NCI-H1930 (cell line): ENCODE data around the gene ZNF584.
A peak's percentile ranks its signal among the peaks of the same experiment; 100 is the strongest.

Experiments used
- DNase-seq, 2 experiments: peaks; one replicate each; lab custom pipeline; 2025; lab: John Stamatoyannopoulos, UW

The ZNF584 gene

DNA sequence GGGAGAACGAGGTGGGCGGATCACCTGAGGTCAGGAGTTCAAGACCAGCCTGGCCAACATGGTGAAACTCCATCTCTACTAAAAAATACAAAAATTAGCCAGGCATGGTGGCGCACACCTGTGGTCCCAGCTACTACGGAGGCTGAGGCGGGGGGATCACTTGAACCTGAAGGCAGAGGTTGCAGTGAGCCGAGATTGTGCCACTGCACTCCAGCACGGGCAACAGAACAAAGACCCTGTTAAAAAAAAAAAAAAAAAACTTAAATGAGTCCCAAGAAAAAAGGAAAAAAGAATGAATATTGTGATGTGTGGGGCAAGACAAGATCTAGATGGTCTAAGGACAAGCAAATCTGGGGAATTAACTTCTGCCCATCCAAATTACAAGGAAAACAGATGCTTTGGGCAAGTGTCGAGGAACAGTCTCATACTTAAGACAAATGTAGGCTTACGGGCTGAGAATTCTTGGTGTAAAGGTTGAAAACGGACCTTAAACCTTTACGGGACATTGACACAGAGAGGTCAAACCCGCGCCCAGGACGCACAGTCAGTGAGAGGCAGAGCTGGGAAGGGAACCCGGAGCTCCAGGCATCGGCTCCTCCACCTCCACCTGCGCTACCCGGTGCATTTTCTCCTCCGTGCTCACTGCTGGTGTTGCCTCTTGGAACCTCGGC is 57.8 kb downstream of the ZNF584 start:
- DNase-seq = no peak

DNA sequence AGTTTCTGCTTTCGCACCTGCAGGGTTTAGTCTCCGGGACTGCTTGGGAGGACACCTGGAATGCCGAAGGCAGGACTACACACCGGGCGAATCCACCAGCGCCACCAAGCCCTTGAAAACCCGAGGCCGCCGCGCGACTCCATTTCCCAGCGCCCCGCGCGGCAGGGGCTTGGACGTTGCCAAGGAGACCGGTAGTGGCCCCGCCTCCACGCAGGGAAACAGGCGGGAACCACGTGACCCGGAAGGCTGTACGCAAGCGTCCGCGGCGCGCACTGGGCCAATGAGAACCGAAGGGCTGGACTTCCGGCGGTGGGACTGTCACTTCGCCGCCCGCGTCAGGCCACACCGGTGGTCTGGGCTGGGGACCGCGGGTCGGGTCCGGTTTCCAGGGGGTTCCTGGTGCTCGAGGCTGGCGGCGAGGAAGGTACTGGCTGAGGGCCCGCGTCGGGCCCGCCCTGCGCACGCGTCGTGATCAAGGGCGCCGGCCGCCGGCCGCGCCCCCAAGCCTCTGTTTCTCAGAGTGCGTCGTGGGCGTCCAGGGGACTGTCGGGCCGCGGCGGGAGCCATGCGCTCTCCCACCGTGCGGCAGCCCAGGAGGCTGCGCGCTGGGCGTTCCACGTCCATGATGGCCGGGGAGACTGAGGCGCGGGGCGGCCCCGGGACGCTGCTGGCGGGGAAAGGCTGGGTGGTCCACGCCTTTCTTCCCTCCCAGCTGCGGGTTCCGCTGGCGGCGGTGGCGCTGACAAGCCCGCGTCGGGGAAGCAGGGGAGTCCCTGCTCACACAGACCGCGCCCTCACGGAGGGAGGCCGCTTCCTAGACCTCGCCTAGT is 58.5 kb downstream of the ZNF584 start, which contains the start of gene ZNF324:
Gene ZNF324, plus strand, starts transcription at position 321 of the 830 bp plus-strand sequence. CDS start 2,106 bp downstream, outside the sequence.
- DNase-seq = peak; percentile 98 to 99
